Stomach (tissue), 4 donors: ENCODE data around the gene SMG1.
"Not testable (repeated sequence)": the region's sequence is repeated elsewhere in the genome, so short reads cannot be mapped to it uniquely, and the experiment has no call there.

Experiments
- POLR2A ChIP-seq, 4 donors: fragments of 450-650 bp; IDR thresholded peaks; one replicate each; pipeline ENCODE4 v1.6.1; 2016; ENCODE audit warnings: antibody characterized with exemption in 4 of 4, control low read depth in 2 of 4, mild to moderate bottlenecking in 1 of 4, moderate library complexity in 1 of 4
- POLR2AphosphoS5 ChIP-seq, 3 donors: sonication (generic); formaldehyde crosslinking; IDR thresholded peaks; one replicate each; pipeline ENCODE4 v1.6.1; 2016; ENCODE audit warnings: antibody characterized with exemption in 3 of 3
- TF ChIP-seq, protein P1 (sequence below), 7 experiments: fragments of 450-650 bp in 4 of 7; fragments of 200-600 bp in 3 of 7; sonication (generic) in 3 of 7; IDR thresholded peaks; one replicate each; pipeline ENCODE4 v1.5.1; 2016 to 2019; ENCODE audit warnings: antibody characterized with exemption in 7 of 7, control low read depth in 2 of 7, mild to moderate bottlenecking in 1 of 7

GRCh38 chr16:18908716-18909115 is 17.5 kb downstream of the SMG1 start:
- TF ChIP-seq, protein P1, sequence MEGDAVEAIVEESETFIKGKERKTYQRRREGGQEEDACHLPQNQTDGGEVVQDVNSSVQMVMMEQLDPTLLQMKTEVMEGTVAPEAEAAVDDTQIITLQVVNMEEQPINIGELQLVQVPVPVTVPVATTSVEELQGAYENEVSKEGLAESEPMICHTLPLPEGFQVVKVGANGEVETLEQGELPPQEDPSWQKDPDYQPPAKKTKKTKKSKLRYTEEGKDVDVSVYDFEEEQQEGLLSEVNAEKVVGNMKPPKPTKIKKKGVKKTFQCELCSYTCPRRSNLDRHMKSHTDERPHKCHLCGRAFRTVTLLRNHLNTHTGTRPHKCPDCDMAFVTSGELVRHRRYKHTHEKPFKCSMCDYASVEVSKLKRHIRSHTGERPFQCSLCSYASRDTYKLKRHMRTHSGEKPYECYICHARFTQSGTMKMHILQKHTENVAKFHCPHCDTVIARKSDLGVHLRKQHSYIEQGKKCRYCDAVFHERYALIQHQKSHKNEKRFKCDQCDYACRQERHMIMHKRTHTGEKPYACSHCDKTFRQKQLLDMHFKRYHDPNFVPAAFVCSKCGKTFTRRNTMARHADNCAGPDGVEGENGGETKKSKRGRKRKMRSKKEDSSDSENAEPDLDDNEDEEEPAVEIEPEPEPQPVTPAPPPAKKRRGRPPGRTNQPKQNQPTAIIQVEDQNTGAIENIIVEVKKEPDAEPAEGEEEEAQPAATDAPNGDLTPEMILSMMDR (IDR thresholded peaks at IDR 0.05) = not testable (repeated sequence)
- not testable (repeated sequence) for TF ChIP-seq POLR2A, POLR2AphosphoS5 (IDR thresholded peaks at IDR 0.05)
